Mammary epithelial cell (primary cell): ENCODE data around the gene MRE11.

Source experiments
- CTCF ChIP-seq, 2 donors: IDR thresholded peaks in 1 of 2; conservative IDR thresholded peaks in 1 of 2; 2 replicates each; pipeline ENCODE4 v1.5.1; 2011 to 2012; ENCODE audit warnings: inconsistent platforms in 2 of 2, low read length in 2 of 2, mild to moderate bottlenecking in 2 of 2, control low read depth in 1 of 2, low read depth in 1 of 2; ENCODE audit not compliant: insufficient read depth in 1 of 2; ENCODE audit errors: extremely low read depth in 1 of 2
- EZH2 ChIP-seq: IDR thresholded peaks from 2 replicates; pipeline ENCODE4 v1.6.1; 2012; ENCODE audit warnings: low read length, inconsistent platforms, borderline replicate concordance

GRCh38 chr11:94524341-94524740 lies 30.7 kb upstream of the MRE11 start:
- TF ChIP-seq CTCF (conservative IDR thresholded peaks at IDR 0.05 in 1 of 2, IDR thresholded peaks at IDR 0.05 in 1 of 2; ENCODE audit: extremely low read depth in 1 of 2, insufficient read depth in 1 of 2, low read depth in 1 of 2, low read length in 2 of 2), result no peak
- no peak for TF ChIP-seq EZH2
